ENCODE results near the gene FAM222A.

DNA sequence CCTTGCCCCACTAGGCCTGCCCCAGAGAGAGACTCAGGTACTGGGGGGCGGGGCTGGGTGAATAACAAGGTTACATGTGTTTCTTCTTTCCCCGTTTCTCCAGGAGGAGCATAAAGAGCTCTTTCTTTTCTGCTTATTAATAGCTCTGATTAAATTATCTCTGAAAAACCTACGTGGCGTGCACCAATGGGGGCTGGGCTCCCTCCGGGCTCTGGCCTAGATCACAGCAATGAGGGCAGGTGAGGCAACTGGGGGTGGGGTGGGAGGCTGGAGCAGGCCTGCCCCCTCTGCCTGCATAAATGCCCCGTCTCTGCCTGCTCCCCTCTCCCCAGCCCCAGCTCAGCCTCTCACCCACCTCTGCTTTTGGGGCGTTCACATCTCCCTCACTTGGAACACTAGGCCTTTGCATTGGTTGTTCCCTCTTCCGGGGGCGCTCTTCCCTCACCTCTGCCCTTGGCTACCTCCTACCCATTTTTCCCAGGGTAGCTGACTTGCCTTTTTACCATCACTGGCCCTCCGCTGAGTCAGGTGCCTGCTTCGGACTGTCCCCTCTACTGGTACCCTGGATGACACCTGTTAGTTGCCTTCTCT lies 4.1 kb upstream of the FAM222A start:
- TF ChIP-seq CBX2 (IDR thresholded peaks at IDR 0.05; ENCODE audit: borderline replicate concordance, low read depth) (no peak), RNF2 (IDR thresholded peaks at IDR 0.05; ENCODE audit: borderline replicate concordance, low read depth) (no peak), TP53 (CRISPR knock-in tag; IDR thresholded peaks at IDR 0.05) (no peak), SMC3 (IDR thresholded peaks at IDR 0.05) (no peak), RAD21 (conservative IDR thresholded peaks at IDR 0.05 in 1 of 2, IDR thresholded peaks at IDR 0.05 in 1 of 2) (no peak), ZSCAN20 (CRISPR knock-in tag; IDR thresholded peaks at IDR 0.05) (no peak), NR3C1 (IDR thresholded peaks at IDR 0.05) (no peak)
- TF ChIP-seq, protein P1, sequence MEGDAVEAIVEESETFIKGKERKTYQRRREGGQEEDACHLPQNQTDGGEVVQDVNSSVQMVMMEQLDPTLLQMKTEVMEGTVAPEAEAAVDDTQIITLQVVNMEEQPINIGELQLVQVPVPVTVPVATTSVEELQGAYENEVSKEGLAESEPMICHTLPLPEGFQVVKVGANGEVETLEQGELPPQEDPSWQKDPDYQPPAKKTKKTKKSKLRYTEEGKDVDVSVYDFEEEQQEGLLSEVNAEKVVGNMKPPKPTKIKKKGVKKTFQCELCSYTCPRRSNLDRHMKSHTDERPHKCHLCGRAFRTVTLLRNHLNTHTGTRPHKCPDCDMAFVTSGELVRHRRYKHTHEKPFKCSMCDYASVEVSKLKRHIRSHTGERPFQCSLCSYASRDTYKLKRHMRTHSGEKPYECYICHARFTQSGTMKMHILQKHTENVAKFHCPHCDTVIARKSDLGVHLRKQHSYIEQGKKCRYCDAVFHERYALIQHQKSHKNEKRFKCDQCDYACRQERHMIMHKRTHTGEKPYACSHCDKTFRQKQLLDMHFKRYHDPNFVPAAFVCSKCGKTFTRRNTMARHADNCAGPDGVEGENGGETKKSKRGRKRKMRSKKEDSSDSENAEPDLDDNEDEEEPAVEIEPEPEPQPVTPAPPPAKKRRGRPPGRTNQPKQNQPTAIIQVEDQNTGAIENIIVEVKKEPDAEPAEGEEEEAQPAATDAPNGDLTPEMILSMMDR (IDR thresholded peaks at IDR 0.05), result no peak
- TF ChIP-seq, protein P2, sequence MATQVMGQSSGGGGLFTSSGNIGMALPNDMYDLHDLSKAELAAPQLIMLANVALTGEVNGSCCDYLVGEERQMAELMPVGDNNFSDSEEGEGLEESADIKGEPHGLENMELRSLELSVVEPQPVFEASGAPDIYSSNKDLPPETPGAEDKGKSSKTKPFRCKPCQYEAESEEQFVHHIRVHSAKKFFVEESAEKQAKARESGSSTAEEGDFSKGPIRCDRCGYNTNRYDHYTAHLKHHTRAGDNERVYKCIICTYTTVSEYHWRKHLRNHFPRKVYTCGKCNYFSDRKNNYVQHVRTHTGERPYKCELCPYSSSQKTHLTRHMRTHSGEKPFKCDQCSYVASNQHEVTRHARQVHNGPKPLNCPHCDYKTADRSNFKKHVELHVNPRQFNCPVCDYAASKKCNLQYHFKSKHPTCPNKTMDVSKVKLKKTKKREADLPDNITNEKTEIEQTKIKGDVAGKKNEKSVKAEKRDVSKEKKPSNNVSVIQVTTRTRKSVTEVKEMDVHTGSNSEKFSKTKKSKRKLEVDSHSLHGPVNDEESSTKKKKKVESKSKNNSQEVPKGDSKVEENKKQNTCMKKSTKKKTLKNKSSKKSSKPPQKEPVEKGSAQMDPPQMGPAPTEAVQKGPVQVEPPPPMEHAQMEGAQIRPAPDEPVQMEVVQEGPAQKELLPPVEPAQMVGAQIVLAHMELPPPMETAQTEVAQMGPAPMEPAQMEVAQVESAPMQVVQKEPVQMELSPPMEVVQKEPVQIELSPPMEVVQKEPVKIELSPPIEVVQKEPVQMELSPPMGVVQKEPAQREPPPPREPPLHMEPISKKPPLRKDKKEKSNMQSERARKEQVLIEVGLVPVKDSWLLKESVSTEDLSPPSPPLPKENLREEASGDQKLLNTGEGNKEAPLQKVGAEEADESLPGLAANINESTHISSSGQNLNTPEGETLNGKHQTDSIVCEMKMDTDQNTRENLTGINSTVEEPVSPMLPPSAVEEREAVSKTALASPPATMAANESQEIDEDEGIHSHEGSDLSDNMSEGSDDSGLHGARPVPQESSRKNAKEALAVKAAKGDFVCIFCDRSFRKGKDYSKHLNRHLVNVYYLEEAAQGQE (IDR thresholded peaks at IDR 0.05), result no peak
- TF ChIP-seq, protein P3, sequence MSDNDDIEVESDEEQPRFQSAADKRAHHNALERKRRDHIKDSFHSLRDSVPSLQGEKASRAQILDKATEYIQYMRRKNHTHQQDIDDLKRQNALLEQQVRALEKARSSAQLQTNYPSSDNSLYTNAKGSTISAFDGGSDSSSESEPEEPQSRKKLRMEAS (IDR thresholded peaks at IDR 0.05), result no peak

Data from A549 (cell line).